COLO829 (cell line): Measurements from ENCODE around the gene KLRG1.

Experiments used
- DNase-seq: peaks from one replicate; pipeline ENCODE4 v3.0.0; 2012; ENCODE audit warnings: low spot score

The KLRG1 gene

DNA sequence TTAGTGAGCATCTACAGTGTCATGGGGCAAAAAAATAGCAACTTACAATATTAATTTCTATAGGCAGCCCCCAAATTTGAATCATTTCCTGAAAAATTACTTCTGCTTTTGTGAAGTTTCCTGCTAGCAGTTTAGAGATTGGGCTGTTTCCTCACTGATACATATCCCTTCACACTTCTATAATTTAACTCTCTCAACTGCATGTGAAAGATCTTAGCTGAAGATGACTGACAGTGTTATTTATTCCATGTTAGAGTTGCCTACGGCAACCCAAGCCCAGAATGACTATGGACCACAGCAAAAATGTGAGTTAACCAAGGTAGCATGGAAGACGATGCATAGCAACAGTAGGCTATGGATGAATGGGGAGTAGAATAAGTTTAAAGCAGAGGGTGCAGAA is at the start of gene KLRG1:
Gene KLRG1 (plus strand): TSS at position 134 of the 400 bp plus-strand sequence. CDS start 90 bp downstream, at position 224.
- DNase-seq = no peak

DNA sequence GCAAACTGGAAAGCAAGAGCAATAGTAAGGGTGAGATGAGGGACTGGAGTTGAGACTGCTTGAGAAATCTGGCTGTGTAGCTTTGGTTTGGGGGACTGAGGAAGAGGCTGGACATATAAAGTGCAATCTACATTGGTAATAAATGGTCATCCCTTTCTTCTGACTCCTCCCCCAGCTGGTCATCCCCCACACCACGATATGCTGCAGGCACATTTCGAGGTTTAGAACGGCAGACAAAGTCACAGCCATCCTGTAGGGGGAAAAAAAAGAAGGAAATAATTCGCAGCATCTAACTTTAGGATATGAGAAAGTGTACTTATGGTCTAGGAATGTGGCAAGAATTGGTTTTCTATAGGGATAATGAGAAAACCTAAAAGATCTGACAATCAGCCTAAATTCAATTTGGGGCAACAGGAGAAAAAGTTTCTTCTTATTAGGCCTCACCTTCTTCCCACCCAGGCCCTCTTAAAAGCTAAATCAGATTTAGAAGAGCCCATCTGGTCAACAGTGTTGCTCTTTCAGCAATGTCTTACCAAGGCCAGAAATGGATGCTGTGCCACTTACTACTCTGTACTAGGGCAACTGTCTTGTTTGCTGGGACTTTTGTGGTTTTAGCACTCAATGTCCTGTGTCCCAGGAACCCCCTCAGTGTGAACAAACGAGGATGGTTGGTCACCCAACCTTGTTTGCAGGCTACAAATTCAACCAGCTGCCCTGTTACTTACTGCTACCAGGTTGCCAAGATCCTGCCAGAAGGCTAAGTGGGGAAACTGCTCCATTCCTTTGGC is 47.5 kb upstream of the KLRG1 start:
- DNase-seq = no peak

DNA sequence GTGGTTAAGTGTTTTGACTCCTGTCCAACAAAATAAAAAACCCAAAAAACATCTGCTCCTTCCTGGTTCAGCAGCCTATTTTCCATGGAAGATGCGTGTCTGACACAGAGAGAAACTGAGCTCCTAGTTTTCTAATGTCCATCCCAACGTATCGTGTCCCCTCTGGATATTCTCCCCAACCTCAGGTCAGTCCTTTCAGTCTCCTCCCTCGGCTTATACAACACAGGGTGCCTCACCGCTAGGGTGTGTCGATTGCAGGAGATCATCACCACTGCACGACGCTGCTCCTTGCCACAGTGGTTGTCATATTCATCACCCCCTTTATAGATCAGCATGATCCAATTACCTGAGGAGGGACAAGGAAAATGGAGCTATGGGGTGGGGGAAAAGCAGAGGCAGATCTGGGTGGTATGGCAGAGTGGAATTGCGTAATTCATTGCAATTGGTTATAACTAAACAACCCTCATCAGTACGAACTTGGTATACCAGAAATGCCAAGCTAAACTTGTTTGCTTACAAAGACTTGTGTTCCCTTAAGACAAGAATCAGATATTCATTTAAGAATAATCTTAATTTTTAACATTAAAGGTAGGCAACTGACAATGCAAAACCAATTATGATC is 45.7 kb upstream of the KLRG1 start:
- DNase-seq = no peak

DNA sequence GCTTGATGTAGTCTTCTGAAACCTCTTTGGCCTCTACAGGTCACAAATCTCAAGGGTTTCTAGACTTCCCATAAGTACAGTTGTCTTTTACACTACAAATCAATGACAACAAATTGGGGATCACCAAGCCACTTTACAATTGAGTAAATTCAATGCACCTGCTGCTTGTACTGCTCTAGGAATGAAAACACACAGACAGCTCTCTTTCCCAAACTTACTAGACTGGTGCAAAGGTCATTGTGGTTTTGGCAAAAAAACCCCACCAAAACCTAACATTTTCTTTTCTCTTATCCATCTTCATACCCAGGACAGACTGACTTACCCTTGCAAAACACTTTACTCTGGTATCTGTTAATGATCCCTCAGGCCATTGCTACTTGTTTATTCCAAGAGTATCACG is 42.6 kb upstream of the KLRG1 start:
- no peak for DNase-seq

DNA sequence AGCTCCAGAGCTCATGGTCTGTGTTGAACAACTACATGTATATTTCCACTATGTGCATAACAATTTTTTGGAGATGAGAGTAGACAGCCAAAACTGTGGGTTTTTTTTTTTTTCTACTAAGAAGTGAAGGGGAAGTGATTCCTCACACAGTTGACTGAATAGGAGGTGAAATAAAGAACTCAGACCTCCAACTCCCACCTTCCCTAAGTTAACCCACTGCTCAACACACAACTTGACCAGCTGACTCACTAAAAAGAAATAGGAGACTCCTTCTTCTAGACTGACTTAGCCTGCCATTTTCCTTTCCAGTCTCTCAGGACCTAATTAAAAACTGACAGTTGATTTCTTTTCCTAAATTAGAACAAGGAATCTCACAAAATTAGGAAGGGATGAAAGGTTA is 41.6 kb upstream of the KLRG1 start:
- DNase-seq = peak; percentile 9

DNA sequence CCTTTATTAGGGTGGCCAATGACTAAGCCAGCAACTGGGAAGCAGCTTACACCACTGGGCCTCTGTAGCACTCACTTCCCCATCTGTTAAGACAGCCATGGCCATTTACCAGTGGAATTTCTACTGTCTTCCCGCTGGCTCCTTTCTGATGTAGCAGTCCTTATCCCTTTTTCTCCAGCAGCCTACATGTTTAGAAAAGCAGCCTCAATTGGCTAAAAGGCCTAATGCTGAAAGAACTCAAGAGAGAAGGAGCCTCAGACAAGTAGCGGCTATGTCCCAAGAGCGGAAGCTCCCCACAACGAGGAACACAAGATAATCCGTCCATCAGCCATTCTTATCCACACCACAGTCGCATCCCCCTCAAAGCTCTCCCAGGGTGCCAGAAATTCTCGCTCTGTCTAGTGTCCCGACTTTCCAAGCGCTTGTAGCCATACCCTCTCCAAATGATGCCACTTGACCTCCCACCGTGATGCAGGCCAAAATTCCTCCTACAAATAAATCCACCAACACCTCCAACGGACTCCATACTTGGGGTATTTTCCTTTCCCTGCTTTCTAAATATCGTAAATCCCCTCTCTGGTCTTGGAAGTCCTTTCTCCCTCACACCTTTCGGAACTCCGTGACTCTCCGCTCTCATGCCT is 40.5 kb upstream of the KLRG1 start:
- peak; percentile 14 for DNase-seq

DNA sequence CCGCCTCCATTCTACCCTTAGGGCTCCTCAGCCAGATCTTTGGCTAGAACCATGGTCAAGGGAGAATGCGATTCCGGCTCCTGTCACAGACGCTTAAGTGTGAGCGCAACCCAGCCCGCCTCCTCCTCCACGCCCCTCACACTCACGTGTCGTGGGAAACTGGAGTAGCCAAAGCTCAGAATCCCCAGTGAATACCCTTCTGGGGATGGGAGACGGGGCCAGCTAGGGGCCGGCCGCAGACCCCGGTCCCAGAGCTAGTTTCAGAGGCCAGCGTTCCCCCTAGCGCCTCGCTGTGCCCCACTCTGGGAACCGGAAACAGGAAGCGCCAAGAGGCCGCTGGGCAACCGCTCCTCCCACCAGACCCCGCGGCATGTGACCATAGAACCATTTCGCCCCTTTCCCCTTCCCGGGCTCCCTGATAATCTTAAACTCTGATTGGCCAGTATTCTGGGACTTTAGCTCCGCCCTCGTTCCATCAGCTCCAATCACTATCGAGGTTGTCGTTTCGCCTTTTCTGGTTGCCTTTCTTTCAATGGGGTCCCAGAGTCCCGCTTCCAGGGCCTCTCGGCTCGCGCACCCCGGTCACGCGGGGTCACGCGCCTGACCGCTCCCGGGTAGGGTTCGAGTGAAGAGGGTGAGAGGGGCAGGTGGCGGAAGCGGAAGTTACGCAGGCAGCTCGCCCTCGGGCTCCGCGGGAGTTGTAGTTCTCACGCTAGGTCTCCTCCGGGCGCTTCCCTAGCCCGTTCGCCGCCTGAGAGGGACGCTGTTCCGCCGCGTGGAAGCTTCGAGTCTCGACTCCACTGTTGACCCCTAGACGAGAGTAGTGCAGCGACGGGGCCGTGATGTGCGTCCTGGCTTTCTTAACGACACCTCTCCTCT is 39.8 kb upstream of the KLRG1 start, which contains the start of gene M6PR:
Gene M6PR (minus strand): TSS at position 304 of the 879 bp plus-strand sequence. CDS start 3,241 bp downstream, outside the sequence.
- peak; percentile 99 for DNase-seq

DNA sequence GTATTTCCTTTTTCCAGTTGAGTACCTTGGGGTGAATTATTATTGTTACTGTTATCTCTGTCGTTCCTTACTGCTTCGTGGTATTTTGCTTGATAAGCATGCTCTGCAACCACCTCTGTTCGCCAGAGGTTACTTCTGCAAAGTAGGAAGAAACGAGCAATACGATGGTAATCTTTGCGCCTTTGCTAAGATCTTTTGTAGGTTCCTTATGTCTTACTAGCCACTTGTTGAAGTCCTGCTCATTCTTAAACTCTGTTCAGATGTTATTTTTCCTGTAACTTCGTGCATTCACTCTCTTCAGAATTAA is 39.2 kb upstream of the KLRG1 start:
- no peak for DNase-seq

DNA sequence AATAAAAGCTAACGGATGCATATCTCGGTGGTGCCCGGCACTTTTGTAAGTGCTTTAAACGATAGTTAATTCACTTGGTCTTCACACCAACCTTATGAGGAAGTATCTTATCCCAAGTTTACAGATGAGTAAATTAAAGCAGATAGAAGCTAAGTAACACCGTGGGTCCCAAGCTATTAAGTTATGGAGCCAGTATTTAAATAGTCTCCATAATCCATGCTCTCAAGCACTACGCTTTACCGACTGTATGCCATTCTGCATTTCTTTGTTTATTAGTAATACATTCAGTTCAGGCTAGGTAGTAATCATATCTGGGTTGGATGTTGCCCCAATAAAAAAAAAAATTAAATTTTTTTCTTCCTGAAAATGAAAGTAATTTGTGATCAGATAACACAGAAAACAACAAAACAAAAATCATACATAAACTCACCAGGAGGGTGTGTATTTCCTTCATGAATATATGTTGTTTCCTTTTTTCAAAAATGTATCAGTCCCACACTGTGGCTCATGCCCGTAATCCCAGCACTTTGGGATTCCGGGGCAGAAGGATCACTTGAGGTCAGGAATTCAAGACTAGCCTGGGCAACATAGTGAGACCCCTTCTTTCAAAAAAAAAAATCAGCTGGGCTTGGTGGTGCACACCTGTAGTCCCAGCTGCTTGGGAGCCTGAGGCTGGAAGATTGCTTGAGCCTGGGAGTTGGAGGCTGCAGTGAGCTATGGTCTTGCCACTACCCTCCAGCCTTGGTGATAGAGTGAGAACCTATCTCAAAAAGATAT is 38.5 kb upstream of the KLRG1 start:
- peak; percentile 19 for DNase-seq

DNA sequence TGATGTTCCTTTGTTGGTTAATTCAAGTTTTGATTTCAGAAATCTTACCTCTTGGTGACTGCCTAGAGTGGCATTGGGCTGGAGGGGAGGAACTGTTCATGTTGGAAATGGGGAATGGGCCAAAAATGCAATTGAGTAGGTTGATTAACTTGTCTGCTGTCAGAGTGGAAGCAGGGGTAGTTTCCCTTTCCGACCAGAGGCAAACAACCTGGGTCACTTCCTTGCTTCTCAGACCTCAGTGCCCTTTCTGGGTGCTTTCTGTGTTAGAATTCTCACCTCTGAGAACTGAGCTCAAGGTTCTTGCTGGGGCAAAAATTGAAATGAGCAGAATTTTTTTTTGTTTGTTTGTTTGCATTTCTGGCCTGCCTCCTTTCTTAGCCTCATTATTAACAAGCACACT is 37.6 kb upstream of the KLRG1 start:
- DNase-seq = no peak

DNA sequence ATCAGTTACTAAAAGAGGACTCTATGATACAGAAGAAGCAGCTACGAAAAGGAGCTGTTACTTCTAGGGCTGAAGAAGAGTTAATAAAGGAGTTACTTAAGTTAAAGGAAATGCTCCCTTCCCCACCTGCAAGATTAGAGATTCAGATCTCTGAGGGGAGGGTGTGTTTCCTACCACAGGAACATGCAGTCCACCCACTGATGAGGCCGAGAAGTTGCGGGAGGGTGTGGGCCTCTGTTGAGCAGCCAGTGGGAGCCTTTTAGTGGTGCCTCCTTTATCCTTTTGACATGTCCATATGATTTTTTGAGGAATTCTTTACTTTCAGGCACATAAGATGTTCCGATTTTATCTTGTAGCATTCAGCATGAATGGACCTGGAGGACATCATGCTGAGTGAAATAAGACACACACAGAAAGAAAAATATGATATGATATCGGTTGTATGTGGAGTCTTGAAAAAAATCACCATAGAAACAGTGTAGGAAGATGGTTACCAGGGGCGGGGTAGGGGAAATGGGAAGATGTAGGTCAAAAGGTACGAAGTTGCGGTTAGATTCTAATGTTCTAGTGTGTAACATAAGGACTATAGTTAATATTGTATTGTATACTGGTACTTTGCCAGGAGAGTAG is 35.5 kb upstream of the KLRG1 start:
- DNase-seq = no peak

DNA sequence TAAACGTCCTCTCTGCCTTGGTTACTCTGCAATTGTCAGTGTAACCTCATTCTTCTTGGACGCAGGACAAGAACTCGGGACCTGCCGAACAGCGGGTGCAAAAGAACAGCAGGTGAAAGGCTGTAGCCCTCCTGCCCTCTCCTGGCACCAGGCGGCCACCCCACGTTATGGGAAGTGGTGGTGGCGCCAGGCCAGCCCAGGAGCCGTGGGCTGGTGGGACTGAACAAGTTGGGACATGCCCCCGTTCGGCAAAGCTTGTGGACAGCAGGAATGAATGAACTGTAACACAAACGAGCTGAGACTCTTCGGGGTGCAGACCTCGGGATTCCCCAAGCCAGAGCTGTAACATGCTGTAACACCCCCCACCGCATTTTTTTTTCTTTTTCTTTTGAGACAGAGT is 33.3 kb upstream of the KLRG1 start:
- DNase-seq = no peak

DNA sequence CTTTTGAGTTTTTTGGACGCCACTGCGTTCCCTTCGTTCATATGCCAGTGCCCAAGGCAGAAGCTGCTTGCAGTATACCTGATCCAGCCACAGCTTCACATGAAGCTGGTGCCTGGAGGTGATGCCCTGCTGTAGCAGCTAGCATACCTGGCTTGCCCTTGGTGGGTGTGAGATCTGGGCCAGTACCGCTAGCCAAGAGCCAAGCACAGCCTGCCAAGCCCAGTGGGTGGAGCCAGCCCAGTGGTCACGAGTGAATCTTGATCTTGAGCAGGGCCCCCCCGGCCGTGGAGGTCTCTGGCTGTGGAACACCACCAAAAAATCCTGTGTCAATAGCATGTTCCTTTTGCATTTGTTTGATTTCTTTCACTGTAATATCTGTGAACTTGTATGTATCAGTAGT is 32.6 kb upstream of the KLRG1 start:
- DNase-seq = no peak

DNA sequence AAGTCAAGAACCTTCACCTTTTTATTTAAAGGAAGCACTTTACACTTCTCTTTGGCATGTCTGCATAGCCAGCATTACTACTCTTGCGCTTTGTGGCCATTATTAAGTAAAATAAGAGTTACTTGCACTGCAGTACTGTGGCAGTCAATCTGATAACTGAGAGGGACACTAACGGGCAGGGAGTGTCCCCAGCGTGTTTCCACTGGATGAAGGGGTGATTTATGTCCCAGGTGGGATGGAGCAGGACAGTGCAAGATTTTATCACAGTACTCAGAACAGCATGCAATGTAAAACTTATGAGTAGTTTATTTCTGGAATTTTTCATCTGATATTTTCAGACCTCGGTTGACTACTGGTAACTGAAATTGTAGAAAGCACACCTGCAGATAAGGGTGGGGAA is 31.8 kb upstream of the KLRG1 start:
- no peak for DNase-seq

DNA sequence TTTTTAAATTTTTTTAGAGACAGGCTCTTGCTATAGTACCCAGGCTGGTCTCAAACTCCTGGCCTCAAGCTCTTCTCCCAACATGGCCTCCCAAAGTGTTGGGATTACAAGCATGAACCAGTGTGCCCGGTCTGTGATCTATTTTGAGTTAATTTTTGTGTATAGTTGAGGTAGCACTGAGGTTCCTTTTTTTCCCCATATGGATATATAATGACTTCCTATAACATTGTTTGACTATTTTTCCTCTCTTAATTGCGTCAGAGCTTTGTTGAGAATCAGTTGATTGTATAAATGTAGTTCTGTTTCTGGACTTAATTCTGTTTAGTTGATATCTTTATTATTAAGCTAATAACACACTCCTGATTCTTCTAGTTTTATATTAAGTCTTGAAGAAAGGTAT is 31.3 kb upstream of the KLRG1 start:
- no peak for DNase-seq

DNA sequence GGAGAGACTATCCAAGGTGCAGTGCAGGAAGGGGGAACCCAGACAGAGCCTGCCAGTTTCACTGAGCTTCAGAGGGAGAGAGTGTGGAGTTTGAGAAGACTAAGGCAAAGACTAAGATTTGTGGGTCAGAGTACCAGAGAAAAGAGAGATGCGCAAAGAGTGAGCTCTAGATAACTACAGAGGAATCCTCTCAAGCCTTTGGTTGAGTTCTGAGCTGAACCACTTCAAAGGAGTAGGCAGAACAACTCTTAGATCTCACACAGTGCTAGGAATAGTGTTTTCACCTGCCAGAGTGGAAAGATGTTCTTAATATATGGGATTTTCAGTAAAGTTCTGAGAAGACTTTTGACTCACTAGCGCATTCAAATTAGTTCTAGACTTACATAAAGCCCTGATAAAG is 29.2 kb upstream of the KLRG1 start:
- DNase-seq = no peak

DNA sequence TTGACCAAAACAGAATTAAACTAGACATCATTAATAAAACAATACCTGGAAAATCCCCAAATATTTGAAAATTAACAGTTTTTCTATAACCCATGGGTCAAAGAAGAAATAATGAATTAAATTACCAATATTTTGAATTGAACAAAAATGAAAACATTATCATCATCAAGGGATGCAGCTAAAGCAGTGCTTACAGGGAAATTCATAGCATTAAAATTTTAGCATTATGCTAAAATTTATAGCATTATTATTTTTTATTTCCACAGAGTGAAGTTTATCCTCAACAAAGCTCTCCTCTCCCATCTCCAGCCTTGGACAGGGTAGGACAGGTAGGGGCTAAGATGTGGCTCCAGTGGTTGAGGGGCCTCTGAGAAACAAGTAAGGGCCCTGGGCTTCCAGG is 20.6 kb upstream of the KLRG1 start:
- no peak for DNase-seq

DNA sequence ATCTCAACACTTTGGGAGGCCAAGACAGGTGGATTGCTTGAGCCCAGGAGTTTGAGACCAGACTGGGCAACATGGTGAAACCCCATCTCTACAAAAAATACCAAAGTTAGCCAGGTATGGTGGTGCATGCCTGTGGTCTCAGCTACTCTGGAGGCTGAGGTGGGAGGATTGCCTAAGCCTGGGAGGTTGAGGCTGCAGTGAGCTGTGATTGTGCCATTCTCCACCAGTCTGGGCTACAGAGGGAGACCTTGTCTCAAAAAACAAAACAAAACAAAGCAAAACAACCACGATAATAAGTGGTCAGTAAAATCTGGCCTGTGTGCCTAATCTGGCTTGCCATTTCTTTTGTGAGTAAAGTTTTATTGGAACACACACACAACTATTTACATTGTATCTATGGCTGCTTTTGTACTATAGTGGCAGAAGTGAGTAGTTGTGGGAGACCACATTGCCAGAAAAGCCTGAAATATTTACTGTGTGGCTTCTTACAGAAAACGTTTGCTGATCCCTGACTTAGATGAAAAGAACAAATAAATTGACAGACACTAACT is 19.4 kb upstream of the KLRG1 start:
- no peak for DNase-seq

DNA sequence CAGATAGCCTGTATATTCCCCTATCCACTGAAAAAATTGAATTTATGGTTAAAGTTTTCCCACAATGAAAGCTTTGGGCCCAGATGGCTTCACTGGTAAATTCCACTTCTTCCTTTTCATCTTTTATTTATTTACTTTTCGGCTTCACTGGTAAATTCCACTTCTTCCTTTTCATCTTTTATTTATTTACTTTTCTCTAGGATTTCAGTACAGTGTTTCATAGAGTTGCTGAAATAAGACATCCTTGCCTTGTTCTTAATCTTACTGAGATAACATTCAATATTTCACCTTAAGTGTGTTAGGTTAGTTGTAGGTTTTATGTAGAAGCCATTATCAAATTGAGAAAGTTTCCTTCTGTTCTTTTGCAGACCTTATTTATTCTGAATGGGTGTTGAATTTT is 18.9 kb upstream of the KLRG1 start:
- DNase-seq = no peak

DNA sequence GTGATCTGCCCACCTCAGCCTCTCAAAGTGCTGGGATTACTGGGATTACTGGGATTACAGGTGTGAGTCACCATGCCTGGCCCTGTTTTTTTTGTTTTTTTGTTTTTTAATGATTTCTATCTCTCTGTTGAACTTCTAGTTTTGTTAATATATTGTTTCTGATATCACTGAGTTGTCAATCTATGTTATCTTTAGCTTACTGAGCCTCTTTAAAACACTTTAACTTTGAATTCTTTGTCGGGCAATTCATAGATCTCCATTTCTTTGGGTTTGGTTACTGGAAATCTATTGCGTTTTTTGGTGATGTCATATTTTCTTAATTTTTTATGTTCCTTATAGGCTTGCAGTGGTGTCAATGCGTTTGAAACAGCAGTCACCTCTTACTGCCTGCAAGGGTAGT is 9.2 kb upstream of the KLRG1 start:
- DNase-seq = no peak

DNA sequence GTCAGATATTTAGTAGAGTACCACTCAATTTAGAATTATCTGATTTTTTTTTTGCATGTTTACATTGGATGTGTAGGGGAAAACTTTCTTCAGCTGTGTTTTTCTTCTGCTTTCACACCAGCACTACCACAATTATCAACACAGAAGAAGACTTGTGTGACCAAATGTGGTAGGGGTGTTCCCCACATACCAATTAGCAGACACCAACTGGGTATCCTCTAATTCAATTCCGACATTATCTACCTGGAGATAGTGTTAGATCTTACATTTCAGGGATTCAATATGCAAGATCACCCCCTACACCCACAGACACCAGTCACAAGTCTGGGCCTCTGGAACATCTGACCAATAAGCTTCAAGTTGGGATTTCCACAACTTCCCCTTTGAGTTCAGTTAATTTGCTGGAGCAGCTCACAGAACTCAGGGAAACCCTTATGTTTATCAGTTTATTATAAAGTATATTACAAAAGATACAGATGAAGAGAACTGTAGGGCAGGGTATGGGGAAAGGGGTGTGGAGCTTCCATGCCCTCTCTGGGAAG is 4.1 kb upstream of the KLRG1 start:
- no peak for DNase-seq
